Measurements from ENCODE around the gene C6orf47. TPM values are rescaled to one million over a fixed set of nuclear protein-coding genes. Genes with fewer than 3 reads are reported as not detected.

The C6orf47 gene
- total and polyA plus RNA-seq, 10 of the 15 experiments (the other 5 are each of a cell fraction or from before 2014, with no cell fraction given): 0.16 to 20.4 (median 17.3) TPM; not detected in 1

GRCh38 chr6:31662124-31662723 is 1.6 kb upstream of the C6orf47 start:
- Histone ChIP-seq H2AFZ (ENCODE audit: control insufficient read depth, low read depth, low read length) (no peak overlapping the region), H3K9me3 (replicated peaks; ENCODE audit: control insufficient read depth, insufficient read depth, low read length) (no peaks in the 10 kb centered on the region; the same call in 2 of the 3 replicates), H3K79me2 (ENCODE audit: control insufficient read depth, insufficient read depth, low read length) (peaks cover 69% of the 10 kb centered on the region), H3K27ac (ENCODE audit: control insufficient read depth, insufficient read depth) (peak overlapping the region; percentile 22), H3K9ac (ENCODE audit: control insufficient read depth, insufficient read depth, low read length) (no peak overlapping the region; the same call in 1 of the 2 replicates), H4K20me1 (ENCODE audit: control insufficient read depth, insufficient read depth) (no peaks in the 10 kb centered on the region), H3K4me1 (ENCODE audit: control insufficient read depth, insufficient read depth, low read length) (peaks cover 47% of the 10 kb centered on the region), H3K36me3 (ENCODE audit: control insufficient read depth in 2 of 2, insufficient read depth in 2 of 2, low read length in 1 of 2) (peaks cover 0 to 11% of the 10 kb centered on the region in 2 experiments), H3K4me3 (0 out of 2 replicates have a peak overlapping the region, but pooled peaks have one; percentile 26), H3K4me2 (ENCODE audit: control insufficient read depth, insufficient read depth) (0 out of 2 replicates have a peak overlapping the region, but pooled peaks have one; percentile 26), H3K27me3 (replicated peaks in 1 of 2; ENCODE audit: control insufficient read depth in 2 of 2, insufficient read depth in 2 of 2, low read length in 1 of 2) (no peaks in the 10 kb centered on the region)
- SMC1A ChIA-PET (ENCODE audit: uncharacterized antibody, unreplicated experiment): interaction anchor here (1.0 to 2.5 kb wide), 3 partner anchors 10 to 121 kb away, joined by 6 to 14 read pairs (median 9); partner anchors contain the start of genes BAG6 and DDX39B
- peak; percentile 54; the same call in 1 of the 2 replicates for TF ChIP-seq IKZF1 (conservative IDR thresholded peaks at IDR 0.05)
- 0 out of 2 replicates have a peak, but pooled peaks have one; percentile 17 for TF ChIP-seq NR2F1 (conservative IDR thresholded peaks at IDR 0.05)
- TF ChIP-seq RCOR1 (conservative IDR thresholded peaks at IDR 0.05; ENCODE audit: low read depth, low read length): no peak
- no peak for TF ChIP-seq YBX1 (IDR thresholded peaks at IDR 0.05)
- 0 out of 2 replicates have a peak, but pooled peaks have one; percentile 40 for TF ChIP-seq FOXM1 (IDR thresholded peaks at IDR 0.05; ENCODE audit: low read depth, low read length)
- DNase-seq (ENCODE audit: low read depth, low spot score): no peak
- intact Hi-C loops (cut with micrococcal nuclease; ENCODE audit: unreplicated experiment) (no loop called here), in situ Hi-C loops (cut with MboI) (no loop called here)
- FAIRE-seq: no peak
- CTCF ChIA-PET: interaction anchor here (1.5 to 2.2 kb wide), 3 partner anchors 10 to 76 kb away, joined by 3 to 19 read pairs (median 7); partner anchors contain the start of gene BAG6
- ATAC-seq: no peak
- 81% methylated on average over 10 of the region's 12 CpGs for WGBS (ENCODE audit: insufficient coverage, insufficient replicate concordance, low lambda C conversion rate, missing lambda C conversion rate)
- RAD21 ChIA-PET (ENCODE audit: unreplicated experiment): interaction anchor here (0.6 to 2.1 kb wide), 2 partner anchors 65 to 310 kb away, joined by 3 to 4 read pairs; partner anchors contain the start of gene DXO
- POLR2A ChIA-PET: interaction anchor here (0.5 to 5.9 kb wide), 17 partner anchors 9 to 236 kb away, joined by 3 to 107 read pairs (median 4); partner anchors contain the start of genes ABHD16A, APOM, ATP6V1G2 and BAG6
- no TSS peak for BruUV-seq (replicated peaks)
